Ectodermal cell (in vitro differentiated cells): ENCODE results near the gene SPATC1L.
"Not testable (repeated sequence)": the region's sequence is repeated elsewhere in the genome, so short reads cannot be mapped to it uniquely, and the experiment has no call there.

ENCODE experiments used
- H3K27ac ChIP-seq: 2 replicates; pipeline ENCODE4 v1.7.0; 2013; ENCODE audit warnings: mild to moderate bottlenecking, low read depth, low read length; ENCODE audit not compliant: insufficient read depth, poor library complexity, severe bottlenecking
- H3K27me3 ChIP-seq: 2 replicates; pipeline ENCODE4 v1.7.0; 2013; ENCODE audit warnings: mild to moderate bottlenecking, low read length; ENCODE audit not compliant: insufficient read depth, control insufficient read depth, poor library complexity, severe bottlenecking
- H3K36me3 ChIP-seq: one replicate; pipeline ENCODE4 v1.7.0; 2013; ENCODE audit warnings: low read length; ENCODE audit not compliant: control insufficient read depth, insufficient read depth
- H3K4me1 ChIP-seq: one replicate; pipeline ENCODE4 v1.7.0; 2013; ENCODE audit warnings: low read length; ENCODE audit not compliant: control insufficient read depth, insufficient read depth
- H3K4me3 ChIP-seq: 2 replicates; pipeline ENCODE4 v1.7.0; 2013; ENCODE audit warnings: low read depth, low read length, control low read depth; ENCODE audit not compliant: insufficient read depth
- H3K9me3 ChIP-seq: 2 replicates; pipeline ENCODE4 v1.7.0; 2013; ENCODE audit warnings: mild to moderate bottlenecking, low read length, moderate library complexity; ENCODE audit not compliant: control insufficient read depth
- WGBS, 2 experiments: methylation state at CpG; one replicate each; pipeline ENCODE4 v1.1.7; 2013; ENCODE audit warnings: missing lambda C conversion rate in 2 of 2; 5-methylcytosine and 5-hydroxymethylcytosine counted together

The SPATC1L gene

GRCh38 chr21:46170436-46171193, 13.6 kb downstream of the SPATC1L start:
- 90 to 98% methylated on average over 1 of the region's 1 CpG for WGBS, 2 experiments
- H3K4me3 ChIP-seq, H3K27ac ChIP-seq, H3K27me3 ChIP-seq, H3K36me3 ChIP-seq, H3K9me3 ChIP-seq, H3K4me1 ChIP-seq: not testable (repeated sequence)

DNA sequence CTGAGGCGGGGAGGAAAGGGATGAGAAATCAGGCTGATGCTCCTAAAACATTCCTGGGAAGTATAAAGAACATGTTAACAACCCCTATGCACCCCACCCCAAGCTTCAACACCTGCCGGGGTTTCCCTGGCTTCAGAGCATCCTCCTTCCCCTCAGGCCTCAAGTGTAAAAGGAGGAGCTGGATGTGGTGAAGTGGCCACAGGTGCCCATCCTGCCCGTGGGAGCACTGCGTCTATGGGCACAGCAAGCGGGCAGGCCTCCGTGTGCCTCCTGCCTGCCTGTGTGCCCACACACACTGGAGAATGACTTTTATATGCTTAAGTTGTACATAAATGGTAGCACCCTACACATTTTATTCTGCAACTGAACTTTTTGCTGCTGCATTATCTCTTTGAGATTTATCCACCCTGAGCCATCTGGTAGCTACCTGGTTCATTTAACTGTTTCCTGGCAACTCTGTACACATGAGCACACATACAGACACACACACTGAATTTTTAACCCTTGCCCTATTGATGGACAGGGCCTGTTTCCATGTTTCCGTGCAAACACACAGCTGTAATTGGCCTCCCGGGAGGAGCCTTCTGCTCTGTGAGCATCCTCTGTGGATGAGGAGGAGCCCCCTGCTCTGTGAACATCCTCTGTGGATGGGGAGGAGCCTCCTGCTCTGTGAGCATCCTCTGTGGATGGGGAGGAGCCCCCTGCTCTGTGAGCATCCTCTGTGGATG, 15.4 kb downstream of the SPATC1L start:
- H3K9me3 ChIP-seq, result no peaks in the 10 kb centered on the region
- WGBS, 2 experiments, result 92 to 94% methylated on average over 8 of the region's 8 CpGs
- no peak overlapping the region for H3K4me3 ChIP-seq
- no peaks in the 10 kb centered on the region for H3K36me3 ChIP-seq
- no peaks in the 10 kb centered on the region for H3K27me3 ChIP-seq
- no peaks in the 10 kb centered on the region for H3K4me1 ChIP-seq
- H3K27ac ChIP-seq, result no peak overlapping the region

GRCh38 chr21:46168238-46168637, 16.0 kb downstream of the SPATC1L start:
- Histone ChIP-seq H3K27ac (no peak overlapping the region), H3K36me3 (no peaks in the 10 kb centered on the region), H3K9me3 (no peaks in the 10 kb centered on the region), H3K4me1 (no peaks in the 10 kb centered on the region), H3K4me3 (no peak overlapping the region), H3K27me3 (no peaks in the 10 kb centered on the region)
- WGBS, 2 experiments, result 94 to 95% methylated on average over 14 of the region's 14 CpGs

- no peak overlapping the region for H3K27ac ChIP-seq
- no peaks in the 10 kb centered on the region for H3K4me1 ChIP-seq
- no peaks in the 10 kb centered on the region for H3K9me3 ChIP-seq
- no peak overlapping the region for H3K4me3 ChIP-seq
- no peaks in the 10 kb centered on the region for H3K36me3 ChIP-seq
- no peaks in the 10 kb centered on the region for H3K27me3 ChIP-seq
Observed at GRCh38 chr21:46165098-46165497, 19.2 kb downstream of the SPATC1L start.

DNA sequence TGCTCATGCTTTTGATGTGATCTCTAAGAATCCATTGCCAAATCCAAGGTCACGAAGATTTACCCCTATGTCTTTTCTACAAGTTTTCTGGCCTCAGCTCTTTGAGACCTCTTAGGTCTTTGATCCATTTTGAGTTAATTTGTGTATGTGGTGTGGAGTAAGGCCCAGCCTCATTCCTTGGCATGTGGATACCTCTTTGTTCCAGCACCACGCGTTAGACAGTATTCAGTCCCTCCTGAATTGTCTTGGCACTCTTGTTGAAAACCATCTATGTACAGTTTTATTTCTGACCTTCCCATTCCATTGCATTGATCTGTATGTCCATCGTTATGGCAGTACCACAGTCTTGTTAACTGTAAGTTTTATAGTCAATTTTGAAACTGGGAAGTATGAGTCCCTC, 20.9 kb downstream of the SPATC1L start:
- Histone ChIP-seq H3K4me1 (no peaks in the 10 kb centered on the region), H3K27ac (no peak overlapping the region), H3K27me3 (no peaks in the 10 kb centered on the region), H3K9me3 (no peaks in the 10 kb centered on the region), H3K4me3 (no peak overlapping the region), H3K36me3 (no peaks in the 10 kb centered on the region)
- 93 to 95% methylated on average over 4 of the region's 4 CpGs for WGBS, 2 experiments

GRCh38 chr21:46161633-46162592, 22.3 kb downstream of the SPATC1L start:
- Histone ChIP-seq H3K27ac (no peak overlapping the region), H3K4me1 (no peaks in the 10 kb centered on the region), H3K36me3 (no peaks in the 10 kb centered on the region), H3K4me3 (no peak overlapping the region), H3K27me3 (no peaks in the 10 kb centered on the region), H3K9me3 (no peaks in the 10 kb centered on the region)
- 92 to 94% methylated on average over 71 to 72 of the region's 72 CpGs for WGBS, 2 experiments

GRCh38 chr21:46160907-46161632, 23.2 kb downstream of the SPATC1L start:
- H3K27me3 ChIP-seq, result no peaks in the 10 kb centered on the region
- WGBS, 2 experiments, result 97% methylated on average over 65 of the region's 72 CpGs
- no peaks in the 10 kb centered on the region for H3K4me1 ChIP-seq
- H3K36me3 ChIP-seq, result no peaks in the 10 kb centered on the region
- no peak overlapping the region for H3K27ac ChIP-seq
- no peak overlapping the region for H3K4me3 ChIP-seq
- no peaks in the 10 kb centered on the region for H3K9me3 ChIP-seq

DNA sequence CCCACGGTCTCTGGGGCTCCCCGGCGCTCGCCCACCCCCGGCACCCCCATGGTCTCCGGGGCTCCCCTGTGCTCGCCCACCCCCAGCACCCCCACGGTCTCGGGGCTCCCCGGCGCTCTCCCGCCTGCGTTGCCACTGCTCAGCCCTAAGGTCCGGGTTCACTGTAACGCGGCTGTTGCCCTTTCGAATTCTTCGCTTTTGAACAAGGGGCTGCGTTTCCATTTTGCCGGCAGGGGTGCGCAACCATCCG, 23.7 kb downstream of the SPATC1L start:
- no peaks in the 10 kb centered on the region for H3K36me3 ChIP-seq
- no peaks in the 10 kb centered on the region for H3K4me1 ChIP-seq
- no peaks in the 10 kb centered on the region for H3K9me3 ChIP-seq
- no peak overlapping the region for H3K4me3 ChIP-seq
- H3K27ac ChIP-seq, result no peak overlapping the region
- no peaks in the 10 kb centered on the region for H3K27me3 ChIP-seq
- 94 to 95% methylated on average over 22 of the region's 22 CpGs for WGBS, 2 experiments

DNA sequence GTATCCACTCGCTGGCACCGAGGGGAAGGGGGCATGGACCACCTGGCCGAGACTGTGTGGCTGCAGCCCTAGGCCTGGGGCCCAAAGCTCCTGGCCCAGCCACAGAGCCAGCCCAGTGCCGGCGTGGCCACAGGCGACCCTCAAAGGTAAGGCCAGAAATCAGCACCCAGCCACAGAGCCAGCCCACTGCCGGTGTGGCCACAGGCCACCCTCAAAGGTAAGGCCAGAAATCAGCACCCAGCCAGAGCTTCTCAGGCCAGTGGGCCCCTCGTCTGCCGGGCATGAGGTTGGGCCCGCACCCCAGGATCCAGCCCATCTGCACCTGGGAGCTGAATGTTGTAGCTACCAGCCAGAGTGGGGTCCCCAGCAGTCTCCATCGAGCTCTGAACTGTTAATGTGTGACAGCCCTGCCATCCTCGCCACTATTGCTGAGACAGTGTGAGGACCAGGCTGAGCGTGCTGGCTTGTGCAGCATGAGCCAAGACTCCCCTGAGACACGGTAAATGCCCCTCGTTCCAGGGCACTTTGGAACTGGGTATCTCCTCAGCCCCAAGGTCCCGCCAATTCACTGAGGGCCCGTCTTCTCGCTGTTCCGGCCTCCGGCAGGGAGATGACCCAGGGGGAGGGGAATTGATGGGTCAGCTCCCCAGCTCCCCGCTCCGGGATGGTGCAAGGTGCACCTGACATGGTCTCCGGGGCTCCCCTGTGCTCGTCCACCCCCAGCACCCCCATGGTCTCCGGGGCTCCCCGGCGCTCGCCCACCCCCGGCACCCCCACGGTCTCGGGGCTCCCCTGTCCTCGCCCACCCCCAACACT, 24.2 kb downstream of the SPATC1L start:
- 96% methylated on average over 32 of the region's 32 CpGs for WGBS, 2 experiments
- Histone ChIP-seq H3K4me1 (no peaks in the 10 kb centered on the region), H3K27ac (no peak overlapping the region), H3K4me3 (no peak overlapping the region), H3K27me3 (no peaks in the 10 kb centered on the region), H3K36me3 (no peaks in the 10 kb centered on the region), H3K9me3 (no peaks in the 10 kb centered on the region)
